H1 (cell line): Measurements from ENCODE around the gene C15orf61. TPM values are rescaled to one million over a fixed set of nuclear protein-coding genes. Genes with fewer than 3 reads are reported as not detected.

ENCODE experiments used
- CREB1 ChIP-seq: IDR thresholded peaks from 2 replicates; pipeline ENCODE4 v1.6.1; 2012; ENCODE audit warnings: inconsistent platforms
- polyA plus RNA-seq, 7 experiments: library from polyadenylated mRNA; depleted of rRNA in 3 of 7; stranded (reverse) in 5 of 7; unstranded in 2 of 7; fragments of >200 nt in 5 of 7; fragments of 200-250 nt in 2 of 7; gene quantifications; 1 replicate in 5 of 7; 2 replicates in 1 of 7; 4 replicates in 1 of 7; pipeline versions ENCODE4 v1.2.1 to v1.2.3, GENCODE V29; 2011 to 2013; ENCODE audit warnings: missing spikeins in 2 of 7, mixed read lengths in 2 of 7
- total RNA-seq: library from RNA; stranded (reverse); fragmentation: NEBNext Ultra II Directional; extraction: Animal tissue kit (Norgen Biotek cat#: 25700); gene quantifications from 2 replicates; pipeline ENCODE4 v1.2.1, GENCODE V29; 2021

Gene C15orf61
- total and polyA plus RNA-seq, 2 of the 8 experiments (the other 6 are each of a cell fraction or from before 2014, with no cell fraction given): 1.7 to 2.0 TPM

DNA sequence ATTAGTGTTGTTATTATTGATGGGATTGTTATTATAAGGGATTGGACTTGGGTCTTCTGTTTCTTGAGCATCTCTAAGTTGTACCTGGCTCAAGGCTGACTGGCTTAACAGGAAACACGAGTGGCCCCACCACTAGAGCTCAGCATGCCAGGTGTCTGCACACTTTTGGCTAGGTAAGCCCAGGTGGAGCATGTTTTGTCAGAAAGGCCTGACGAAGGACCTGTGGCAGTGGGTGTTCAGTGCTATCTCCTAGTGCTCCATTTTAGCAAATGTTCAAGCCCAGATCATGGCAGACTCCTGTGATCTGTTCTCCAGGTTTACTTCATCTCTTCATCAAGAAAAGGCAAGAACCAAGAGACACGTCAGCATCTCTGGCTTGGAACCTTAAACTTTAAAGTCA is 24.9 kb downstream of the C15orf61 start (continued):
- no peak for TF ChIP-seq CREB1
